Duodenal mucosa (tissue), 2 donors: ENCODE results near the gene PAPPA2.

Source experiments
- H3K27ac ChIP-seq: one replicate; pipeline ENCODE4 v1.7.0; 2013; ENCODE audit warnings: low read depth, low read length
- H3K27me3 ChIP-seq, 2 donors: one replicate each; pipeline ENCODE4 v1.7.0; 2013; ENCODE audit warnings: low read length in 2 of 2, control low read depth in 1 of 2; ENCODE audit not compliant: insufficient read depth in 2 of 2, control insufficient read depth in 1 of 2
- H3K36me3 ChIP-seq, 2 donors: one replicate each; pipeline ENCODE4 v1.7.0; 2013; ENCODE audit warnings: low read length in 2 of 2, control low read depth in 1 of 2; ENCODE audit not compliant: insufficient read depth in 2 of 2, control insufficient read depth in 1 of 2
- H3K4me1 ChIP-seq, 2 donors: one replicate each; pipeline ENCODE4 v1.7.0; 2013; ENCODE audit warnings: low read length in 2 of 2, control low read depth in 1 of 2; ENCODE audit not compliant: insufficient read depth in 2 of 2, control insufficient read depth in 1 of 2
- H3K4me3 ChIP-seq, 2 donors: one replicate each; pipeline ENCODE4 v1.7.0; 2013; ENCODE audit warnings: low read length in 2 of 2, low read depth in 1 of 2
- H3K9ac ChIP-seq, 2 donors: one replicate each; pipeline ENCODE4 v1.7.0; 2013; ENCODE audit warnings: low read length in 2 of 2, low read depth in 1 of 2
- H3K9me3 ChIP-seq, 2 donors: one replicate each; pipeline ENCODE4 v1.7.0; 2013; ENCODE audit warnings: low read length in 2 of 2, control low read depth in 1 of 2; ENCODE audit not compliant: control insufficient read depth in 1 of 2

PAPPA2 gene

GRCh38 chr1:176531036-176531435 is 68.1 kb downstream of the PAPPA2 start:
- H3K27ac ChIP-seq = no peak overlapping the region
- no peak overlapping the region for H3K9ac ChIP-seq
- no peaks in the 10 kb centered on the region for H3K9me3 ChIP-seq
- no peaks in the 10 kb centered on the region for H3K36me3 ChIP-seq
- no peak overlapping the region for H3K4me3 ChIP-seq
- no peaks in the 10 kb centered on the region for H3K4me1 ChIP-seq
- H3K27me3 ChIP-seq = peaks cover 0 to under 1% of the 10 kb centered on the region in 2 donors

- Histone ChIP-seq H3K9ac (no peak overlapping the region), H3K36me3 (no peaks in the 10 kb centered on the region), H3K27ac (no peak overlapping the region)
These were observed 69.2 kb downstream of the PAPPA2 start for GRCh38 chr1:176531921-176532897.

GRCh38 chr1:176533020-176533419 is 70.0 kb downstream of the PAPPA2 start:
- no peak overlapping the region for H3K4me3 ChIP-seq

More at GRCh38 chr1:176531921-176532897, 69.2 kb downstream of the PAPPA2 start:
- H3K27me3 ChIP-seq = no peaks in the 10 kb centered on the region
- no peak overlapping the region for H3K4me3 ChIP-seq
- no peaks in the 10 kb centered on the region for H3K9me3 ChIP-seq
- no peaks in the 10 kb centered on the region for H3K4me1 ChIP-seq

GRCh38 chr1:176536588-176536987 is 73.6 kb downstream of the PAPPA2 start:
- no peak overlapping the region for H3K9ac ChIP-seq
- H3K4me1 ChIP-seq = no peaks in the 10 kb centered on the region
- H3K36me3 ChIP-seq = no peaks in the 10 kb centered on the region
- no peak overlapping the region for H3K27ac ChIP-seq
- H3K27me3 ChIP-seq = no peaks in the 10 kb centered on the region
- H3K4me3 ChIP-seq = no peak overlapping the region
- H3K9me3 ChIP-seq = no peaks in the 10 kb centered on the region

More at GRCh38 chr1:176533020-176533419, 70.0 kb downstream of the PAPPA2 start:
- Histone ChIP-seq H3K27ac (no peak overlapping the region), H3K9me3 (no peaks in the 10 kb centered on the region), H3K4me1 (no peaks in the 10 kb centered on the region), H3K9ac (no peak overlapping the region), H3K27me3 (no peaks in the 10 kb centered on the region), H3K36me3 (no peaks in the 10 kb centered on the region)

- no peaks in the 10 kb centered on the region for H3K9me3 ChIP-seq
- no peaks in the 10 kb centered on the region for H3K36me3 ChIP-seq
- H3K27ac ChIP-seq = no peak overlapping the region
- H3K4me1 ChIP-seq = no peaks in the 10 kb centered on the region
- no peaks in the 10 kb centered on the region for H3K27me3 ChIP-seq
- H3K4me3 ChIP-seq = no peak overlapping the region
- no peak overlapping the region for H3K9ac ChIP-seq
These were observed 76.0 kb downstream of the PAPPA2 start for GRCh38 chr1:176539018-176539417.

- H3K27ac ChIP-seq = no peak overlapping the region
- no peak overlapping the region for H3K9ac ChIP-seq
- H3K4me3 ChIP-seq = no peak overlapping the region
- no peaks in the 10 kb centered on the region for H3K9me3 ChIP-seq
- no peaks in the 10 kb centered on the region for H3K36me3 ChIP-seq
- no peaks in the 10 kb centered on the region for H3K27me3 ChIP-seq
- no peaks in the 10 kb centered on the region for H3K4me1 ChIP-seq
These were observed 77.5 kb downstream of the PAPPA2 start for GRCh38 chr1:176540428-176540827.

GRCh38 chr1:176541663-176542062 is 78.7 kb downstream of the PAPPA2 start:
- Histone ChIP-seq H3K36me3 (no peaks in the 10 kb centered on the region), H3K27ac (no peak overlapping the region), H3K9me3 (no peaks in the 10 kb centered on the region), H3K27me3 (no peaks in the 10 kb centered on the region), H3K4me3 (no peak overlapping the region), H3K9ac (no peak overlapping the region), H3K4me1 (no peaks in the 10 kb centered on the region)

- Histone ChIP-seq H3K9me3 (no peaks in the 10 kb centered on the region), H3K9ac (no peak overlapping the region), H3K27me3 (no peaks in the 10 kb centered on the region), H3K36me3 (no peaks in the 10 kb centered on the region), H3K27ac (no peak overlapping the region), H3K4me3 (no peak overlapping the region), H3K4me1 (no peaks in the 10 kb centered on the region)
These were observed 79.4 kb downstream of the PAPPA2 start for GRCh38 chr1:176542352-176542751.

- H3K9ac ChIP-seq = no peak overlapping the region
These were observed 80.6 kb downstream of the PAPPA2 start for GRCh38 chr1:176543360-176544129.

GRCh38 chr1:176545034-176545639 is 82.2 kb downstream of the PAPPA2 start:
- H3K27ac ChIP-seq = no peak overlapping the region
- no peak overlapping the region for H3K4me3 ChIP-seq
- no peaks in the 10 kb centered on the region for H3K4me1 ChIP-seq
- no peak overlapping the region for H3K9ac ChIP-seq
- no peaks in the 10 kb centered on the region for H3K9me3 ChIP-seq
- H3K27me3 ChIP-seq = no peaks in the 10 kb centered on the region
- H3K36me3 ChIP-seq = no peaks in the 10 kb centered on the region

More at GRCh38 chr1:176543360-176544129, 80.6 kb downstream of the PAPPA2 start:
- no peaks in the 10 kb centered on the region for H3K27me3 ChIP-seq
- H3K4me3 ChIP-seq = no peak overlapping the region
- no peaks in the 10 kb centered on the region for H3K4me1 ChIP-seq
- no peak overlapping the region for H3K27ac ChIP-seq
- H3K36me3 ChIP-seq = no peaks in the 10 kb centered on the region
- no peaks in the 10 kb centered on the region for H3K9me3 ChIP-seq
